ENCODE results near the gene RECQL5. TPM values are rescaled to one million over a fixed set of nuclear protein-coding genes. Genes with fewer than 3 reads are reported as not detected.

The RECQL5 gene
- total and polyA plus RNA-seq, 2 of the 8 experiments (the other 6 are each of a cell fraction or from before 2014, with no cell fraction given), result 15.1 to 41.1 TPM

- Histone ChIP-seq H3K14ac (ENCODE audit: insufficient read length) (no peak overlapping the region), H3K4ac (replicated peaks; ENCODE audit: insufficient read length, low read depth, low read length) (no peak overlapping the region), H3K23me2 (ENCODE audit: low read depth, low read length) (peaks cover 5% of the 10 kb centered on the region; the same call in 1 of the 2 replicates), H3K4me1 (replicated peaks in 1 of 4; ENCODE audit: control insufficient read depth in 3 of 4, insufficient read depth in 4 of 4, low read length in 3 of 4) (peaks cover 0 to 13% (median 3%) of the 10 kb centered on the region in 4 experiments; a peak in 2 of 7 replicates), H2BK15ac (ENCODE audit: low read length) (no peak overlapping the region), H3K56ac (replicated peaks; ENCODE audit: insufficient read length, low read depth, low read length) (no peak overlapping the region), H3K27ac (ENCODE audit: low read depth, low read length) (no peak overlapping the region), H3K18ac (ENCODE audit: extremely low read depth, low read length) (no peak overlapping the region), H3K9me3 (ENCODE audit: insufficient read depth in 2 of 2, low read depth in 1 of 2, low read length in 1 of 2) (no peaks in the 10 kb centered on the region), H2BK12ac (ENCODE audit: low read depth, low read length) (no peak overlapping the region; the same call in 1 of the 2 replicates), H4K20me1 (replicated peaks in 1 of 2; ENCODE audit: control insufficient read depth in 1 of 2, insufficient read depth in 2 of 2, low read length in 2 of 2) (peaks cover 2 to 6% of the 10 kb centered on the region in 2 experiments), H4K5ac (ENCODE audit: insufficient read length, low read depth, low read length) (no peak overlapping the region), H2BK120ac (replicated peaks; ENCODE audit: low read depth, low read length) (no peak overlapping the region), H3K4me3 (ENCODE audit: extremely low read depth in 1 of 4, insufficient read depth in 2 of 4, low read depth in 3 of 4, low read length in 4 of 4) (peak overlapping the region; percentile 76 to 99 (median 90); a peak in 7 of 8 replicates), H3K79me1 (ENCODE audit: low read depth, low read length) (peaks cover 2% of the 10 kb centered on the region; the same call in 1 of the 2 replicates), H4K91ac (replicated peaks; ENCODE audit: insufficient read length, low read length) (no peak overlapping the region), H2BK5ac (ENCODE audit: low read depth, low read length) (no peak overlapping the region; the same call in 1 of the 2 replicates), H3K79me2 (ENCODE audit: control insufficient read depth in 1 of 2, insufficient read depth in 2 of 2, low read length in 2 of 2) (peaks cover 11 to 49% of the 10 kb centered on the region in 2 experiments; a peak in 3 of 4 replicates), H3K27me3 (replicated peaks in 1 of 4; ENCODE audit: control insufficient read depth in 3 of 4, extremely low read depth in 1 of 4, insufficient read depth in 3 of 4, low read length in 3 of 4) (no peaks in the 10 kb centered on the region), H3K9ac (replicated peaks in 1 of 4; ENCODE audit: extremely low read depth in 1 of 4, low read depth in 3 of 4, low read length in 3 of 4) (peak overlapping the region in 1 of 4 experiments; percentile 88; a peak in 3 of 7 replicates), H2AK5ac (ENCODE audit: low read depth, low read length) (no peak overlapping the region), H2AFZ (ENCODE audit: low read length) (no peak overlapping the region), H3K23ac (ENCODE audit: insufficient read length) (no peak overlapping the region), H3K4me2 (ENCODE audit: insufficient read depth in 1 of 2, low read depth in 2 of 2, low read length in 2 of 2) (peak overlapping the region; percentile 70 to 96), H2BK20ac (ENCODE audit: low read length) (no peak overlapping the region), H4K8ac (ENCODE audit: extremely low read depth, insufficient read depth, low read length) (peak overlapping the region; percentile 16; the same call in 1 of the 2 replicates), H3K36me3 (ENCODE audit: control insufficient read depth in 2 of 4, insufficient read depth in 4 of 4, low read length in 3 of 4) (peaks cover 7 to 29% (median 19%) of the 10 kb centered on the region in 4 experiments; a peak in 6 of 8 replicates)
- FAIRE-seq (no peak), DNase-seq (ENCODE audit: low read depth in 1 of 2, low spot score in 2 of 2) (no peak)
- CTCF ChIA-PET (ENCODE audit: partially characterized antibody), result interaction anchor here (0.5 to 51.0 kb wide), 11 partner anchors 8 to 195 kb away, joined by 3 to 2200 read pairs (median 4); partner anchors contain the start of genes GALK1 and SMIM5
- WGBS, 2 experiments (ENCODE audit: extremely low coverage in 1 of 2, insufficient coverage in 1 of 2, insufficient read length in 1 of 2, insufficient replicate concordance in 2 of 2, low coverage in 1 of 2, low lambda C conversion rate in 2 of 2, missing lambda C conversion rate in 1 of 2), result 80% methylated on average over 10 of the region's 10 CpGs; no CpG with 5 or more reads in 1 of the 2 experiments
- POLR2A ChIA-PET (ENCODE audit: partially characterized antibody), result interaction anchor here (0.8 to 4.1 kb wide), 15 partner anchors 10 to 114 kb away, joined by 3 to 42 read pairs (median 5); partner anchors contain the start of genes ITGB4 and SMIM5
- TF ChIP-seq GABPA (IDR thresholded peaks at IDR 0.05; ENCODE audit: borderline replicate concordance, insufficient read depth, low read length), result no peak
- TF ChIP-seq KDM1A (IDR thresholded peaks at IDR 0.05; ENCODE audit: borderline replicate concordance, low read length), result no peak
- no peak for TF ChIP-seq POLR2AphosphoS5 (IDR thresholded peaks at IDR 0.05; ENCODE audit: low read depth, low read length)
- no peak for TF ChIP-seq HDAC2 (IDR thresholded peaks at IDR 0.05; ENCODE audit: borderline replicate concordance in 1 of 2, low read depth in 2 of 2, low read length in 2 of 2)
- TF ChIP-seq USF2 (IDR thresholded peaks at IDR 0.05; ENCODE audit: low read length), result no peak
- no peak for TF ChIP-seq BACH1 (IDR thresholded peaks at IDR 0.05; ENCODE audit: low read length)
- no peak for TF ChIP-seq TBP (IDR thresholded peaks at IDR 0.05; ENCODE audit: low read depth, low read length)
Observed at GRCh38 chr17:75665981-75666380, 973 bp downstream of the RECQL5 start.

Measured in H1 (cell line).